Activated CD4-positive, alpha-beta T cell treated with anti-CD3 and anti-CD28 coated beads, Interleukin-2, amount 10 ng/mL, durations not matched to agents 24 days and 14 days (primary cell): ENCODE results near the gene DCAF17. TPM values are rescaled to one million over a fixed set of nuclear protein-coding genes. Genes with fewer than 3 reads are reported as not detected.

Source experiments
- total RNA-seq: library from RNA; stranded (reverse); gene quantifications from 2 replicates; pipeline ENCODE4 v1.2.3, GENCODE V29; 2022

Gene DCAF17
- total RNA-seq, 1 donor from 2014 or later = 27.3 TPM

Other genes with a start within 250 kb of the DCAF17 start
- 33.1 and 42.9 TPM in 2 replicates for gene METTL8, start 236 bp upstream of the DCAF17 start, total RNA-seq
- gene CYBRD1, start 88.2 kb downstream of the DCAF17 start, total RNA-seq = 4.7 and 5.1 TPM in 2 replicates